Endometrial microvascular endothelial cells (primary cell): Measurements from ENCODE around the gene OVCH1. TPM values are rescaled to one million over a fixed set of nuclear protein-coding genes. Genes with fewer than 3 reads are reported as not detected.
"Not testable (repeated sequence)": the region's sequence is repeated elsewhere in the genome, so short reads cannot be mapped to it uniquely, and the experiment has no call there.

Experiments
- in situ Hi-C: cut with HindIII; loops from 2 replicates; pipeline ENCODE4 v1.10.0; 2017; ENCODE audit warnings: low sequenced_read_pairs, low pct_unique_long_range_greater_than_20kb; ENCODE audit errors: inconsistent ontology term
- total RNA-seq: library from RNA; depleted of rRNA; stranded (reverse); fragments of >200 nt; gene quantifications from one replicate; pipeline ENCODE4 v1.2.3, GENCODE V29; 2015; ENCODE audit errors: inconsistent ontology term

The OVCH1 gene
- total RNA-seq, 1 donor from 2014 or later = not detected

GRCh38 chr12:29505122-29505521 lies 7.6 kb upstream of the OVCH1 start:
- in situ Hi-C loops = no loop called here

- in situ Hi-C loops = no loop called here
These were observed 5.8 kb upstream of the OVCH1 start for GRCh38 chr12:29503283-29503682.

GRCh38 chr12:29499235-29499634 lies 1.7 kb upstream of the OVCH1 start:
- in situ Hi-C loops = no loop called here

DNA sequence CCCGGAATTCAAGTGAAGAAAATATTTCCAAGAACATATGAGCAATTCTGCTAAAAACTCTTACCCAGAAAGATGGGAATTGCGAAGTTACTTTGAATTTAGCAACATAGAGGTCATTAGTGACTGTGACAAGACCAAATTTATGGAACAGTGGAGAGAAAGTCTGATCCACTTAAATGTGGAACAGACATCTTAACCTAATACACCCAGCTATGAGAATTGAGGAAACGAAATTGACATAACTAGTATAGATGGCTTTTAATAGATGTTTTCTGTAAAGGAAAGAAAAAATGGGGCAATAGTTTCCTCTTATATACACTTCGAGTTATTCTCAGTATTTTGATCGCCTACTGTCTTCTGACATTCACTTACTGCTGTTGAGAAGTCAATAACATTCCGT lies 4.6 kb downstream of the OVCH1 start:
- in situ Hi-C loops = no loop called here

- in situ Hi-C loops = no loop called here
These were observed 10.5 kb downstream of the OVCH1 start for GRCh38 chr12:29486972-29487371.

DNA sequence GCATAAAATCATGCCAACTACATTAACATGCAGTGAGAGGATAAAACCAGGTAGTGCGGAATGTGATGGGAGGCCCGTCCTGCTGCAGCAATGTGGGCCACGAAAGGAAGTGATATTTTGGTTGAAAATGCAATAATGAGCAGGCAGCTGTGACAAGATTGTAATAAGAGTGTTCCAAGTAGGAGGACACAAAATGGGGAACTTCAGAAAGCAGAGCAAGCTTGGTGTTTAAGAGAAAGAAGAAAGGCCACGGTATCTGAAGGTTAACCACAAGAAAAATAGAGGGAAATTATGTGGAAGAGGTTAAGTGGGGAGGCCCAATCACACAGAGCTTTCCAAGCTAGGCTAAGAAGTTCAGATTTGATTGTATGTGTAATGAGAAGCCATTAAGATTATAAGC lies 34.3 kb downstream of the OVCH1 start:
- in situ Hi-C loops = no loop called here

DNA sequence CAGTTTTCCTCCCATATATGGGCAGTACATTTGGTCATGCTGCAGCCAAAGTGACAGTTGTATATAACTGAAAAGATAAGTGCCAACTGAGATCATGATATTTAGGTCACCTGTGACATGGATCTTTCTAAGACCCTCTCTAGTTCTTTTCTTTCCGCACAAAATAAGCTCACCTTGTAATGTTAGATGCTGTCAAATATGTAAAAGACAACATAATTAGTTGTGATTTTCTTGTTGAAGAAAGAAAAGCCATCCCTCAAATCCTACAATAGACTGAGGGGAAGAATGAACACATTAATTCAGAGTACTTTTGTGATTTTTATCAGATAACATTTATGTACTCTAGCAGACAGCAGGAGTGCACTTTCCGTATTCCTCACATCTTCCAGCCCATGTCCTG lies 37.4 kb downstream of the OVCH1 start:
- in situ Hi-C loops = no loop called here

GRCh38 chr12:29455087-29455486 lies 42.4 kb downstream of the OVCH1 start:
- in situ Hi-C loops = no loop called here

DNA sequence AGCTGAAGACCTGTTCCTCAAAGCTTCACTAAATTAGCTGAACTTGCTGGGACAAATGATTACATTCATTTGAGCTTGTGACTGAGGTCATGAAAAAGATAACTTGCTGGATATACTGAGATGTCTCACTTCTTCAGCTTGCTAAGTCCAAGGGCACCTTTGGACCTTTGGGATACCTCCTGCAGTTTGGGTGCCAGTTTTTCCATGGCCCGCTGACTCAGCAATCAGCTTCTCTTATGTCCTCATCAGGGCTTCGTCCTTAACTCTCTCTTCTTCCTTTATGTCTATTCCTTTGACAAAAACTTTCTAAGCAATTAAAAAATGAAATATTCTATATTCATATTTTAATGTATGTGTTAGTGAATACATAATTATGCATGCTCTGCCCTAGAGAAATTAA lies 45.6 kb downstream of the OVCH1 start:
- in situ Hi-C loops = no loop called here

- in situ Hi-C loops = no loop called here
These were observed 49.3 kb downstream of the OVCH1 start for GRCh38 chr12:29448157-29448556.

DNA sequence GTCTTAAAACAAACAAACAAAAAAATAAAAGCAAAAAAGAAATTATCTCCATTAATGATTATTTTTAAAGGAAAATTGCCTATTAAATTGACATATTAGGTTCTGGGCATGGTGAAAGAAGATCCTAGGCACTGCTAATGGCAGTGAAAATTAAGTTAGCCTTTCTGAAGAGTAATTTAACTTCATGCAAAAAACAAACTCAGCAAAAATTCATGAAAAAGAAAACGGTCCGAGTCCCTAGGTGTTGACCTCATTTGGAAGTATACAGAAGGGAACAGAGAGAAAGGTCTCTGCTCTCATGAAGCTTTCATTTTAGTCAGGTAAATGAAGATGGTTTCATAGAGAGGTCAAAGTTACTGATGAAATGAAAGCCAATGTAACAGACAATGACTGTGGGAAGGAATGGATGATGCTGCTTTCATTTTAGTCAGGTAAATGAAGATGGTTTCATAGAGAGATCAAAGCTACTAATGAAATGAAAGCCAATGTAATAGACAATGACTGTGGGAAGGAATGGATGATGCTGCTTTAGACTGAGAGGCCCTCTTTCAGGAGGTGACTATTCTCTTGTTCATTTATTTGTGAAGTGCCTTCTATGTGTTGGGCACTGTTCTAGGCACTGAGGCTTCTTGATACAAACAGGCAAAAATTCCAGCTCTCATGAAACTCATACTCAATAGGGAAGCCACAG lies 50.1 kb downstream of the OVCH1 start:
- in situ Hi-C loops = no loop called here

DNA sequence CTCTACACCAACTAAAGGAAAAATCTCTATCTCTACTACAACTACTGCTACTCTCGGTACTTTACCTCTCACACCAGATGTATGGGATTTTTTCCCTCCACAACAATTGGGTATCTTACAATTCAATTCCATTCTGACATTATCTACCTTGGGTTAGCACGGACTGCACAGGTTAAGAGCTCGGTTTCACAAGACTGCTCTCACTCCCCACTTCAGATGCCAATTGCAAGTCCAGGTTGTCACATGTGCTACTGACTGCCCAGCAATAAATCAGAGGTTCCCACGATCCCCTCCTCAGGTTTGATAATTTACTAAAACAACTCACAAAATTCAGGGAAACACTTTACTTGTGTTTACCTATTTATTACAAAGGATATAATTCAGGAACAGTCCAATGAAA lies 58.0 kb downstream of the OVCH1 start:
- in situ Hi-C loops = no loop called here

DNA sequence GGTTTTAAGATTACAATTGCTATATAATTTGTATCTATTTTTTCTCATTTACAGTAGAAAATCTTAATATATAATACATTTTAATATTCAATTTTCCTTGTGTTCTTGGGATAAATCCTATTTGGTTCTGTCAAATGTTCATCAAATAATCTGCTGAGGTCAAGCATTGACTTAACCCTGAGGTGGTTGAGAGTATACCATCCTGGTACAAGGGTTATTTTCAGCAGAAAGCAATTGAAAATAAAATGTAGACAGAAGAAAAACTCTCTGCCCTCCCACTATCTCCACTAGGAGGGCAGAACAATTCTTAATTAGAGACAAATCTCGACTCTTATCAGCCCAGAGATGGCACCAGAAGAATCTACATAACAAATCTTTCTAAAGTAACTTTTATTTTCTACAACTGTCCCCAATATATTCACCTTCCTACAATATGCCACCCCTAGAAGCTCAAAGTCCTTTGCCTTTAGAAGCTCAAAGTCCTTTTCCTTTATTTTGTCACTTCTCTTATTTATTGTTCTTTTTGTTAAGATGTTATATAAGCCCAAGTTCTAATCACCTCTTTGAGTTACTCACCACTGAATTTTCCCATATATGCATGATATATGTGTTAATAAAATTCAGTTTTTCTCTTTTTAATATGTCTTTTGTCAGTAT lies 58.6 kb downstream of the OVCH1 start:
- in situ Hi-C loops = no loop called here

GRCh38 chr12:29437575-29437974 lies 59.9 kb downstream of the OVCH1 start:
- in situ Hi-C loops = no loop called here

DNA sequence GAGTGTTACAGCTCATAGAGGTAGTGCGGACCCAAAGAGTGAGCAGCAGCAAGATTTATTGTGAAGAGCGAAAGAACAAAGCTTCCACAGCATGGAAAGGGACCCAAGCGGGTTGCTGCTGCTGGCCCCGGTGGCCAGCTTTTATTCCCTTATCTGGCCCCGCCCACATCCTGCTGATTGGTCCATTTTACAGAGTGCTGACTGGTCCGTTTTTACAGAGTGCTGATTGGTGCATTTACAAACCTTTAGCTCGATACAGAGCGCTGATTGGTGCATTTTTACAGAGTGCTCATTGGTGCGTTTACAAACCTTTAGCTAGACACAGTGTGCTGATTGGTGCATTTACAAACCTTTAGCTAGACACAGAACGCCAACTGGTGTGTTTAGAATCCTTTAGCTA lies 60.7 kb downstream of the OVCH1 start:
- in situ Hi-C loops = not testable (repeated sequence)

GRCh38 chr12:29431513-29431912 lies 66.0 kb downstream of the OVCH1 start:
- in situ Hi-C loops = no loop called here

- in situ Hi-C loops = no loop called here
These were observed 66.8 kb downstream of the OVCH1 start for GRCh38 chr12:29430716-29431044.

- in situ Hi-C loops = no loop called here
These were observed 67.3 kb downstream of the OVCH1 start for GRCh38 chr12:29429999-29430715.

DNA sequence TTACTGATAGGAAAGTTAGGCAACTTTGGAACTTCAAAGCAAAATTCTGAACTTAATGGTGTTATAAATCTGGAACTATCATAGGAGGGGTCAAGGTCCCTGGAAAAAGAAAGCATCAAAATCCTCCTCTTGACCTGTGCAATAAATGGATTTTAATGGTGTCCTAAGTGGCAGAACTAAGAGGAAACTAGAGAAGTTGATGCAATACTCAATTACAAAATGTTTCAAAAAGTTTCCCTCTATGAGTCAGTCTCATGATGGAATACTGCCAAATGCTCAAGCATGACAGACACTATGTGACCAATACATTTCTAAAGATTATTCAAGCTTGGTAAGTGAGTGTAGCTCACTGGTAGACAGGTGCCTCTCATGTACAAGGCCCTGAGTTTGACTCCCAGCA lies 68.9 kb downstream of the OVCH1 start:
- in situ Hi-C loops = no loop called here

DNA sequence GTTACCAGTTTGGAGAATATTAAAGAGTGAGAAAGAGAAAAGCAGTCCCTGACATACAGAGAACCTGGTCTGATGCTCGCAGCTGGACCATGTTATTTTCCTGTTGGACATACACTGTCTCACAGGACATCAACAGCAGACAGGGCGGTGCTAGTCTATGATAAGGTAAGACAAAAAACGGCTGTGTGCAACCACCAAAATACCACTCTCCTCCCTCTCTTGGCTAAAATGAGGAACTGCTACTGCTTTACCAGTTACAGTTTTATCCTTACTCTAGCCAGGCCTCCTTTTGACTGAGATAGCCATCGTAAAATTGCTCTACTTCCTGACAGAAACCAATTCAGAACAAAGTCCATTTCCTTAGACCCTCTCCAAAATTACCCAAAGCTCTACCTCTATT lies 69.5 kb downstream of the OVCH1 start:
- in situ Hi-C loops = no loop called here
